HCT116 (cell line): ENCODE data around the gene TSC22D4. TPM values are rescaled to one million over a fixed set of nuclear protein-coding genes. Genes with fewer than 3 reads are reported as not detected.

Source experiments
- ATAC-seq: fragments of 200-7000 bp; cut with Tn5 transposase; 2 replicates; pipeline ENCODE4 v1.9.1; 2020; ENCODE audit warnings: mild to moderate bottlenecking, moderate library complexity
- BruUV-seq: library from RNA; stranded (reverse); fragments of 400-500 nt; replicated peaks from 2 replicates; lab custom pipeline; 2021; lab: Mats Ljungman, UMichigan
- CTCF ChIA-PET: fragments of 300-600 bp; sonication (Branson Sonifier 250); formaldehyde crosslinking; loops from one replicate; lab custom pipeline; 2021; ENCODE audit warnings: antibody characterized with exemption; lab: Charles Lee
- POLR2A ChIA-PET: fragments of 300-600, 350-600 bp; sonication (Branson Sonifier 250); formaldehyde crosslinking; loops from one replicate; lab custom pipeline; 2021; ENCODE audit warnings: antibody characterized with exemption; lab: Charles Lee
- RAD21 ChIA-PET, 2 experiments: fragments of 300-600 bp; sonication (Branson Sonifier 250); formaldehyde crosslinking; loops; one replicate each; lab custom pipeline; 2023; ENCODE audit warnings: low total read pairs in 2 of 2; ENCODE audit not compliant: uncharacterized antibody in 2 of 2, unreplicated experiment in 2 of 2, low non-redundant PET in 1 of 2; lab: Charles Lee
- DNase-seq: peaks from one replicate; pipeline ENCODE4 v3.0.0-alpha.2; 2010; ENCODE audit warnings: low read depth, low spot score
- H2AFZ ChIP-seq: fragments of 200-600 bp; shearing (Covaris generic), sonication (generic); 2 replicates; pipeline ENCODE4 v1.6.1; 2017; ENCODE audit warnings: low read depth, mixed run types, mixed read lengths, antibody characterized with exemption, low read length; ENCODE audit not compliant: poor library complexity, severe bottlenecking
- H3K27ac ChIP-seq: 2 replicates; pipeline ENCODE4 v1.5.1; 2012; ENCODE audit warnings: low read depth, low read length
- H3K27me3 ChIP-seq: fragments of 200-600 bp; sonication (generic); 2 replicates; pipeline ENCODE4 v1.6.1; 2016; ENCODE audit warnings: mixed run types, low read length, mixed read lengths; ENCODE audit not compliant: insufficient read depth
- H3K36me3 ChIP-seq, 2 experiments: fragments of 200-500 bp in 1 of 2; fragments of 200-600 bp in 1 of 2; sonication (Bioruptor generic) in 1 of 2; sonication (generic) in 1 of 2; 2 replicates each; pipeline versions ENCODE4 v1.5.1 to v1.6.1; 2014 to 2016; ENCODE audit warnings: low read length in 2 of 2, inconsistent platforms in 1 of 2, mixed read lengths in 1 of 2, mixed run types in 1 of 2; ENCODE audit not compliant: insufficient read depth in 2 of 2, control insufficient read depth in 1 of 2
- H3K4me1 ChIP-seq, 2 experiments: fragments of 200-600 bp in 1 of 2; sonication (generic) in 1 of 2; 2 replicates each; pipeline versions ENCODE4 v1.5.1 to v1.6.1; 2012 to 2017; ENCODE audit warnings: low read length in 2 of 2, inconsistent platforms in 1 of 2, mild to moderate bottlenecking in 1 of 2, mixed read lengths in 1 of 2, mixed run types in 1 of 2, moderate library complexity in 1 of 2; ENCODE audit not compliant: insufficient read depth in 2 of 2, control insufficient read depth in 1 of 2
- H3K4me2 ChIP-seq: fragments of 200-600 bp; sonication (generic); 2 replicates; pipeline ENCODE4 v1.6.1; 2017; ENCODE audit warnings: mixed run types, low read length, mixed read lengths
- H3K4me3 ChIP-seq, 2 experiments: fragments of 200-600 bp in 1 of 2; sonication (generic) in 1 of 2; replicated peaks in 1 of 2; 2 replicates each; pipeline ENCODE4 v1.5.1; 2011 to 2016; ENCODE audit warnings: low read length in 2 of 2, control low read depth in 1 of 2, low read depth in 1 of 2, mild to moderate bottlenecking in 1 of 2, mixed read lengths in 1 of 2, mixed run types in 1 of 2
- H3K79me2 ChIP-seq: fragments of 200-600 bp; sonication (generic); 2 replicates; pipeline ENCODE4 v1.6.1; 2017; ENCODE audit warnings: mild to moderate bottlenecking, mixed run types, low read length, moderate library complexity, mixed read lengths; ENCODE audit not compliant: insufficient read depth
- H3K9ac ChIP-seq: fragments of 200-600 bp; sonication (generic); 2 replicates; pipeline ENCODE4 v1.6.1; 2016; ENCODE audit warnings: low read length, mixed read lengths
- H3K9me2 ChIP-seq: fragments of 200-600 bp; sonication (generic), shearing (Covaris generic); 2 replicates; pipeline ENCODE4 v1.6.1; 2017; ENCODE audit warnings: mixed run types, mild to moderate bottlenecking, moderate library complexity; ENCODE audit not compliant: insufficient read depth
- H3K9me3 ChIP-seq, 2 experiments: fragments of 200-500 bp in 1 of 2; fragments of 200-600 bp in 1 of 2; sonication (Bioruptor generic) in 1 of 2; sonication (generic) in 1 of 2; 2 replicates each; pipeline ENCODE4 v1.6.1; 2014 to 2017; ENCODE audit warnings: low read length in 2 of 2, mixed read lengths in 2 of 2, inconsistent platforms in 1 of 2, low read depth in 1 of 2, mild to moderate bottlenecking in 1 of 2, mixed run types in 1 of 2, moderate library complexity in 1 of 2; ENCODE audit not compliant: control insufficient read depth in 1 of 2, insufficient read depth in 1 of 2
- H4K20me1 ChIP-seq: fragments of 200-600 bp; sonication (generic), shearing (Covaris generic); 2 replicates; pipeline ENCODE4 v1.6.1; 2017; ENCODE audit warnings: mixed run types, mild to moderate bottlenecking, moderate library complexity; ENCODE audit not compliant: insufficient read depth
- ATF3 ChIP-seq: IDR thresholded peaks from 2 replicates; pipeline ENCODE4 v1.6.1; 2012
- CBX3 ChIP-seq: IDR thresholded peaks from 2 replicates; pipeline ENCODE4 v1.6.1; 2012; ENCODE audit warnings: low read depth
- CTCF ChIP-seq, 3 experiments: fragments of 200-600 bp in 1 of 3; sonication (generic) in 1 of 3; IDR thresholded peaks in 2 of 3; conservative IDR thresholded peaks in 1 of 3; 2 replicates each; pipeline ENCODE4 v1.5.1; 2012 to 2017; ENCODE audit warnings: low read depth in 2 of 3, low read length in 2 of 3, antibody characterized with exemption in 1 of 3, borderline replicate concordance in 1 of 3, control low read depth in 1 of 3, mild to moderate bottlenecking in 1 of 3, mixed read lengths in 1 of 3, mixed run types in 1 of 3, moderate library complexity in 1 of 3; ENCODE audit not compliant: insufficient read depth in 1 of 3
- EGR1 ChIP-seq: IDR thresholded peaks from 2 replicates; pipeline ENCODE4 v1.6.1; 2012; ENCODE audit warnings: low read depth
- ELF1 ChIP-seq: IDR thresholded peaks from 2 replicates; pipeline ENCODE4 v1.6.1; 2012; ENCODE audit warnings: low read depth, borderline replicate concordance
- EZH2 ChIP-seq: fragments of 200-600 bp; sonication (generic); IDR thresholded peaks from 2 replicates; pipeline ENCODE4 v1.6.1; 2017; ENCODE audit warnings: antibody characterized with exemption, mixed run types
- FOSL1 ChIP-seq: IDR thresholded peaks from 2 replicates; pipeline ENCODE4 v1.6.1; 2012; ENCODE audit warnings: low read depth
- JUND ChIP-seq: IDR thresholded peaks from 2 replicates; pipeline ENCODE4 v1.6.1; 2012
- POLR2A ChIP-seq: IDR thresholded peaks from 2 replicates; pipeline ENCODE4 v1.7.0; 2011; ENCODE audit warnings: borderline replicate concordance; ENCODE audit not compliant: insufficient read depth, insufficient read length; ENCODE audit errors: extremely low read depth
- POLR2AphosphoS5 ChIP-seq: IDR thresholded peaks from 2 replicates; pipeline ENCODE4 v1.6.1; 2011; ENCODE audit warnings: mild to moderate bottlenecking, low read depth, low read length, moderate library complexity
- SIN3A ChIP-seq: IDR thresholded peaks from 2 replicates; pipeline ENCODE4 v1.6.1; 2012; ENCODE audit warnings: low read depth
- SP1 ChIP-seq: IDR thresholded peaks from 2 replicates; pipeline ENCODE4 v1.6.1; 2012; ENCODE audit warnings: low read depth
- TCF7L2 ChIP-seq: IDR thresholded peaks from 2 replicates; pipeline ENCODE4 v1.7.0; 2011; ENCODE audit warnings: borderline replicate concordance, inconsistent platforms; ENCODE audit not compliant: insufficient read depth, insufficient read length; ENCODE audit errors: extremely low read depth
- ZFX ChIP-seq: fragments of 450-650 bp; IDR thresholded peaks from 2 replicates; pipeline ENCODE4 v1.6.1; 2017
- ZNF274 ChIP-seq: fragments of 200-500 bp; sonication (Bioruptor generic); IDR thresholded peaks from 2 replicates; pipeline ENCODE4 v1.6.1; 2014; ENCODE audit warnings: mild to moderate bottlenecking, low read depth, low read length, inconsistent platforms
- intact Hi-C: fragments of 100-400 bp; cut with micrococcal nuclease; formaldehyde crosslinking; loops from 2 replicates; pipeline ENCODE4 v1.10.0; 2022
- total RNA-seq: library from RNA; stranded (reverse); gene quantifications from one replicate; pipeline ENCODE4 v1.2.1, GENCODE V29; 2021; ENCODE audit not compliant: unreplicated experiment
- TF ChIP-seq, protein P1 (sequence below): IDR thresholded peaks from 2 replicates; pipeline ENCODE4 v1.6.1; 2012; ENCODE audit warnings: low read depth
- TF ChIP-seq, protein P2 (sequence below): IDR thresholded peaks from 2 replicates; pipeline ENCODE4 v1.6.1; 2012
- TF ChIP-seq, protein P3 (sequence below): IDR thresholded peaks from 2 replicates; pipeline ENCODE4 v1.6.1; 2011; ENCODE audit warnings: mild to moderate bottlenecking, low read length, moderate library complexity; ENCODE audit not compliant: insufficient replicate concordance; ENCODE audit errors: extremely low read depth

Gene TSC22D4
- total RNA-seq, 1 experiment from 2014 or later: 36.9 TPM

DNA sequence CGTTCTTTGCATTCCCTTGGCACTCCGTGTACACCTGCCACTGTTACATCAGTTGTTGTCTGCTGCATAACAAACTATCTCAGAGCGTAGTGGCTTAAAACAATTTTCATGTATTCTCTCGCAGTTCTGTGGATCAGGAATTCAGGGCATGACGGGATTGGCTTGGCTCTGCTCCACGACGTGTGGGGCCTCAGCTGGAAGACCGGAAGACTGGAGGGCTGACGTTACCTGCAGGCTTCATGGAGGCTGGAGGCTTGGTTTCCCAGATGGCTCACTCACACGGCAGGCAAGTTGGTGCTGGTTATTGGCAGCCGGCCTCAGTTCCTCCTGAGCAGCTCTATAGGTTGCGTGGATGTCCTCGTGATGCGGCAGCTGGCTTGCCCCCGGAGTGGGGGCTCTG, 30.2 kb upstream of the TSC22D4 start:
- H2AFZ ChIP-seq: no peak overlapping the region
- H3K4me3 ChIP-seq: no peak overlapping the region
- no peak overlapping the region for H3K9ac ChIP-seq

More for the DNA sequence above, 30.2 kb upstream of the TSC22D4 start:
- Histone ChIP-seq H3K9me3 (no peaks in the 10 kb centered on the region), H4K20me1 (no peaks in the 10 kb centered on the region)
- intact Hi-C loops: no loop called here
- CTCF ChIA-PET: no interaction called here
- TF ChIP-seq ZNF274: no peak
- no peak for TF ChIP-seq FOSL1
- TF ChIP-seq POLR2AphosphoS5: no peak
- TF ChIP-seq SIN3A: no peak
- no peak for TF ChIP-seq EGR1
- TF ChIP-seq TCF7L2: no peak
- no peak for TF ChIP-seq CBX3
- TF ChIP-seq, protein P1, sequence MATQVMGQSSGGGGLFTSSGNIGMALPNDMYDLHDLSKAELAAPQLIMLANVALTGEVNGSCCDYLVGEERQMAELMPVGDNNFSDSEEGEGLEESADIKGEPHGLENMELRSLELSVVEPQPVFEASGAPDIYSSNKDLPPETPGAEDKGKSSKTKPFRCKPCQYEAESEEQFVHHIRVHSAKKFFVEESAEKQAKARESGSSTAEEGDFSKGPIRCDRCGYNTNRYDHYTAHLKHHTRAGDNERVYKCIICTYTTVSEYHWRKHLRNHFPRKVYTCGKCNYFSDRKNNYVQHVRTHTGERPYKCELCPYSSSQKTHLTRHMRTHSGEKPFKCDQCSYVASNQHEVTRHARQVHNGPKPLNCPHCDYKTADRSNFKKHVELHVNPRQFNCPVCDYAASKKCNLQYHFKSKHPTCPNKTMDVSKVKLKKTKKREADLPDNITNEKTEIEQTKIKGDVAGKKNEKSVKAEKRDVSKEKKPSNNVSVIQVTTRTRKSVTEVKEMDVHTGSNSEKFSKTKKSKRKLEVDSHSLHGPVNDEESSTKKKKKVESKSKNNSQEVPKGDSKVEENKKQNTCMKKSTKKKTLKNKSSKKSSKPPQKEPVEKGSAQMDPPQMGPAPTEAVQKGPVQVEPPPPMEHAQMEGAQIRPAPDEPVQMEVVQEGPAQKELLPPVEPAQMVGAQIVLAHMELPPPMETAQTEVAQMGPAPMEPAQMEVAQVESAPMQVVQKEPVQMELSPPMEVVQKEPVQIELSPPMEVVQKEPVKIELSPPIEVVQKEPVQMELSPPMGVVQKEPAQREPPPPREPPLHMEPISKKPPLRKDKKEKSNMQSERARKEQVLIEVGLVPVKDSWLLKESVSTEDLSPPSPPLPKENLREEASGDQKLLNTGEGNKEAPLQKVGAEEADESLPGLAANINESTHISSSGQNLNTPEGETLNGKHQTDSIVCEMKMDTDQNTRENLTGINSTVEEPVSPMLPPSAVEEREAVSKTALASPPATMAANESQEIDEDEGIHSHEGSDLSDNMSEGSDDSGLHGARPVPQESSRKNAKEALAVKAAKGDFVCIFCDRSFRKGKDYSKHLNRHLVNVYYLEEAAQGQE: no peak
- TF ChIP-seq CTCF (IDR thresholded peaks at IDR 0.05 in 2 of 3, conservative IDR thresholded peaks at IDR 0.05 in 1 of 3; ENCODE audit: borderline replicate concordance in 1 of 3, insufficient read depth in 1 of 3, low read depth in 2 of 3, low read length in 2 of 3): no peak
- no peak for TF ChIP-seq ZFX
- no peak for TF ChIP-seq ELF1
- TF ChIP-seq POLR2A: no peak
- TF ChIP-seq, protein P2, sequence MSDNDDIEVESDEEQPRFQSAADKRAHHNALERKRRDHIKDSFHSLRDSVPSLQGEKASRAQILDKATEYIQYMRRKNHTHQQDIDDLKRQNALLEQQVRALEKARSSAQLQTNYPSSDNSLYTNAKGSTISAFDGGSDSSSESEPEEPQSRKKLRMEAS: no peak
- TF ChIP-seq EZH2: no peak
- no peak for TF ChIP-seq ATF3
- TF ChIP-seq, protein P3, sequence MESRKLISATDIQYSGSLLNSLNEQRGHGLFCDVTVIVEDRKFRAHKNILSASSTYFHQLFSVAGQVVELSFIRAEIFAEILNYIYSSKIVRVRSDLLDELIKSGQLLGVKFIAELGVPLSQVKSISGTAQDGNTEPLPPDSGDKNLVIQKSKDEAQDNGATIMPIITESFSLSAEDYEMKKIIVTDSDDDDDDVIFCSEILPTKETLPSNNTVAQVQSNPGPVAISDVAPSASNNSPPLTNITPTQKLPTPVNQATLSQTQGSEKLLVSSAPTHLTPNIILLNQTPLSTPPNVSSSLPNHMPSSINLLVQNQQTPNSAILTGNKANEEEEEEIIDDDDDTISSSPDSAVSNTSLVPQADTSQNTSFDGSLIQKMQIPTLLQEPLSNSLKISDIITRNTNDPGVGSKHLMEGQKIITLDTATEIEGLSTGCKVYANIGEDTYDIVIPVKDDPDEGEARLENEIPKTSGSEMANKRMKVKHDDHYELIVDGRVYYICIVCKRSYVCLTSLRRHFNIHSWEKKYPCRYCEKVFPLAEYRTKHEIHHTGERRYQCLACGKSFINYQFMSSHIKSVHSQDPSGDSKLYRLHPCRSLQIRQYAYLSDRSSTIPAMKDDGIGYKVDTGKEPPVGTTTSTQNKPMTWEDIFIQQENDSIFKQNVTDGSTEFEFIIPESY: no peak
- TF ChIP-seq SP1: no peak
- TF ChIP-seq JUND: no peak
- TF ChIP-seq, all 23 proteins: peak for 0
- BruUV-seq: no TSS peak
- no peaks in the 10 kb centered on the region for H3K79me2 ChIP-seq
- ATAC-seq (no peak), DNase-seq (no peak)
- H3K4me1 ChIP-seq: peaks cover 9 to 37% of the 10 kb centered on the region in 2 experiments; a peak in 3 of 4 replicates
- no peak overlapping the region for H3K4me2 ChIP-seq
- H3K27me3 ChIP-seq: no peaks in the 10 kb centered on the region
- RAD21 ChIA-PET: no interaction called here
- no peaks in the 10 kb centered on the region for H3K9me2 ChIP-seq
- POLR2A ChIA-PET: no interaction called here
- H3K36me3 ChIP-seq: no peaks in the 10 kb centered on the region
- H3K27ac ChIP-seq: no peak overlapping the region
